Lower lobe of right lung (tissue), 2 donors: ENCODE results near the gene NR6A1. TPM values are rescaled to one million over a fixed set of nuclear protein-coding genes. Genes with fewer than 3 reads are reported as not detected.

Experiments
- ATAC-seq, 2 donors: fragments of 200-7000 bp; cut with Tn5 transposase; one replicate each; pipeline ENCODE4 v1.9.1; 2020 to 2022; ENCODE audit warnings: mild to moderate bottlenecking in 2 of 2, moderate library complexity in 2 of 2
- DNase-seq: peaks from one replicate; pipeline ENCODE4 v3.0.0-alpha.2; 2020
- H3K27ac ChIP-seq: fragments of 200-600 bp; one replicate; pipeline ENCODE4 v1.8.0; 2022
- H3K27me3 ChIP-seq: fragments of 200-600 bp; one replicate; pipeline ENCODE4 v1.8.0; 2022; ENCODE audit warnings: low read depth
- H3K36me3 ChIP-seq: fragments of 200-600 bp; one replicate; pipeline ENCODE4 v1.8.0; 2022; ENCODE audit warnings: mild to moderate bottlenecking
- H3K4me1 ChIP-seq: fragments of 200-600 bp; one replicate; pipeline ENCODE4 v1.8.0; 2022
- H3K4me3 ChIP-seq: fragments of 200-600 bp; one replicate; pipeline ENCODE4 v1.8.0; 2022; ENCODE audit warnings: mild to moderate bottlenecking
- H3K9me3 ChIP-seq: fragments of 200-600 bp; one replicate; pipeline ENCODE4 v1.8.0; 2022
- intact Hi-C: fragments of 100-400 bp; cut with DNase I; formaldehyde crosslinking; loops from one replicate; pipeline ENCODE4 v1.11.0; 2022
- total RNA-seq: library from RNA; stranded (reverse); fragmentation: NEBNext Ultra II Directional; extraction: Animal tissue kit (Norgen Biotek cat#: 25700); gene quantifications from one replicate; pipeline ENCODE4 v1.2.1, GENCODE V29; 2021
- TF ChIP-seq, protein P1 (sequence below): fragments of 200-600 bp; IDR thresholded peaks from one replicate; pipeline ENCODE4 v1.8.0; 2022; ENCODE audit warnings: antibody characterized with exemption, mild to moderate bottlenecking
- donor health status: DM: no; HTN: yes; CAD: no; lungs with severe emphysema.

Gene NR6A1
- total RNA-seq, 1 donor from 2014 or later: 4.5 TPM

GRCh38 chr9:124673063-124673462 lies 98.0 kb downstream of the NR6A1 start:
- no peak overlapping the region for H3K27ac ChIP-seq
- H3K4me3 ChIP-seq: no peak overlapping the region
- TF ChIP-seq, protein P1, sequence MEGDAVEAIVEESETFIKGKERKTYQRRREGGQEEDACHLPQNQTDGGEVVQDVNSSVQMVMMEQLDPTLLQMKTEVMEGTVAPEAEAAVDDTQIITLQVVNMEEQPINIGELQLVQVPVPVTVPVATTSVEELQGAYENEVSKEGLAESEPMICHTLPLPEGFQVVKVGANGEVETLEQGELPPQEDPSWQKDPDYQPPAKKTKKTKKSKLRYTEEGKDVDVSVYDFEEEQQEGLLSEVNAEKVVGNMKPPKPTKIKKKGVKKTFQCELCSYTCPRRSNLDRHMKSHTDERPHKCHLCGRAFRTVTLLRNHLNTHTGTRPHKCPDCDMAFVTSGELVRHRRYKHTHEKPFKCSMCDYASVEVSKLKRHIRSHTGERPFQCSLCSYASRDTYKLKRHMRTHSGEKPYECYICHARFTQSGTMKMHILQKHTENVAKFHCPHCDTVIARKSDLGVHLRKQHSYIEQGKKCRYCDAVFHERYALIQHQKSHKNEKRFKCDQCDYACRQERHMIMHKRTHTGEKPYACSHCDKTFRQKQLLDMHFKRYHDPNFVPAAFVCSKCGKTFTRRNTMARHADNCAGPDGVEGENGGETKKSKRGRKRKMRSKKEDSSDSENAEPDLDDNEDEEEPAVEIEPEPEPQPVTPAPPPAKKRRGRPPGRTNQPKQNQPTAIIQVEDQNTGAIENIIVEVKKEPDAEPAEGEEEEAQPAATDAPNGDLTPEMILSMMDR: no peak
- peaks cover 10% of the 10 kb centered on the region for H3K4me1 ChIP-seq
- intact Hi-C loops: no loop called here
- H3K9me3 ChIP-seq: no peaks in the 10 kb centered on the region
- H3K27me3 ChIP-seq: no peaks in the 10 kb centered on the region
- DNase-seq (no peak), ATAC-seq (no peak)
- H3K36me3 ChIP-seq: no peaks in the 10 kb centered on the region

- no peak overlapping the region for H3K27ac ChIP-seq
- H3K9me3 ChIP-seq: no peaks in the 10 kb centered on the region
- no peak overlapping the region for H3K4me3 ChIP-seq
- no peaks in the 10 kb centered on the region for H3K27me3 ChIP-seq
- DNase-seq (no peak), ATAC-seq (no peak)
- H3K4me1 ChIP-seq: peaks cover 10% of the 10 kb centered on the region
- H3K36me3 ChIP-seq: no peaks in the 10 kb centered on the region
- intact Hi-C loops: no loop called here
- TF ChIP-seq, protein P1: no peak
Measured at GRCh38 chr9:124671861-124672260, 99.2 kb downstream of the NR6A1 start.

- H3K36me3 ChIP-seq: no peaks in the 10 kb centered on the region
- no peak overlapping the region for H3K27ac ChIP-seq
- intact Hi-C loops: no loop called here
- H3K4me3 ChIP-seq: no peak overlapping the region
- H3K27me3 ChIP-seq: no peaks in the 10 kb centered on the region
- ATAC-seq (peak in 1 of 2 donors; percentile 43), DNase-seq (no peak)
- peaks cover 8% of the 10 kb centered on the region for H3K4me1 ChIP-seq
- no peaks in the 10 kb centered on the region for H3K9me3 ChIP-seq
- TF ChIP-seq, protein P1: no peak
Measured at GRCh38 chr9:124666642-124667041, 104.5 kb downstream of the NR6A1 start.

DNA sequence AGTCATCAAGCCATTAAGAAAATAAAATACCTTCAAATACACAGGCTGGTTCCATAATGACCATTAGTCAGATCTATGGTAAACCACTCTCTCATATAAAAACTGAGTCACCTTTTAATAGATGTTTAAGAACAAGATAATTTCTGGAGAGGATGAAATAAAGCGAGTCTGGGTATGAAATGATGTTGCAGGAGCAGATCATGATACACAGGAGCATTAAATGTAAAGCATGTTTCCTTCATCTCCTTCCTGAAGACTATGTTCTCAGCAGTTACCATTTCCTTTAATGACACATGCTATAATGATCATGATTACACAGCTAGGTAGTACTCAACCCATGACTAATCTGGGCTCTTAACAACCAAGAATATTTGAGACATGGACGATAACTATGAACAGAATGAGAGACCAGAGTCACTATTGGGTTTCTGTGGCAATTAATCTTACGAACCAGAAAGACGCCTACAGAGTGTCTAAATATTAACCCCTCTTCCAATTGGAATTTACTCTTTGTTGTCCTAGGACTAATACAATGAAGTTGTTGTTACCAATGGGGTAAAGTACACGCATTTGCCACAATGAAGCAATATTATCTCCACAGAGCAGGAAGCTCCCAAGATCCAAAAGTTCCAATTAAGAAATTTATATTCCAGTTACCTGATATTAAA lies 105.6 kb downstream of the NR6A1 start:
- no peak overlapping the region for H3K27ac ChIP-seq
- H3K9me3 ChIP-seq: no peaks in the 10 kb centered on the region
- H3K4me1 ChIP-seq: peaks cover 8% of the 10 kb centered on the region
- no peak overlapping the region for H3K4me3 ChIP-seq
- H3K27me3 ChIP-seq: no peaks in the 10 kb centered on the region
- H3K36me3 ChIP-seq: no peaks in the 10 kb centered on the region
- ATAC-seq: peak in 1 of 2 donors; percentile 43
- TF ChIP-seq, protein P1: no peak
- DNase-seq: no peak
- intact Hi-C loops: no loop called here

DNA sequence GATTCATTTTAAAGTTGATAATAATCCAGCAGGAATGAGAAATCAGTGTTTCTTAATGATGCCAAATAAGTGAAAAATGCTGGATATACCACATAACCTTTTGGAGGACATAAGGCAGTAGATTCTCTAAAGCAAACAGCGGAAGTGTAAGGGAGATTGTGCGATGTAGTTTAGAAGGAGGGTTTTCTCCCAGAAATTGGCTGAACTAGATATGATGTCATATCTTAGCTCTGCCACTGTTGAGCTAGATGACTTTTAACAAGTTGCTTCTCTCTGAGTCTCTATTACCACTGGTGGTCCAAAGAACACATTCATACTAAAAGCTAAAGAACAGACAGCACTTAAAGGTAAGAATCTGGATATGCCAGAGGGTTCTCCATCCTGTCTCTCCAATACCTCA lies 107.0 kb downstream of the NR6A1 start:
- Histone ChIP-seq H3K4me3 (no peak overlapping the region), H3K36me3 (no peaks in the 10 kb centered on the region), H3K4me1 (peaks cover 16% of the 10 kb centered on the region), H3K27me3 (no peaks in the 10 kb centered on the region), H3K27ac (no peak overlapping the region), H3K9me3 (no peaks in the 10 kb centered on the region)
- no peak for ATAC-seq
- no peak for DNase-seq
- TF ChIP-seq, protein P1: no peak
- intact Hi-C loops: no loop called here
